GM19397 (cell line): ENCODE data around the gene SHANK1.

Experiments used
- ATAC-seq: cut with Tn5 transposase; IDR thresholded peaks from one replicate; pipeline ENCODE4 v1.9.1; 2021; ENCODE audit warnings: mild to moderate bottlenecking, moderate library complexity; ENCODE audit not compliant: unreplicated experiment

The SHANK1 gene

GRCh38 chr19:50693064-50693975 lies 26.3 kb downstream of the SHANK1 start:
- no peak for ATAC-seq

GRCh38 chr19:50690439-50690838 lies 29.2 kb downstream of the SHANK1 start:
- no peak for ATAC-seq

GRCh38 chr19:50688766-50689165 lies 30.8 kb downstream of the SHANK1 start:
- no peak for ATAC-seq

- no peak for ATAC-seq
These were observed 33.1 kb downstream of the SHANK1 start for GRCh38 chr19:50686310-50687032.

GRCh38 chr19:50679177-50680125 lies 40.2 kb downstream of the SHANK1 start:
- peak; percentile 78 for ATAC-seq

GRCh38 chr19:50678323-50678722 lies 41.3 kb downstream of the SHANK1 start:
- ATAC-seq: no peak

- no peak for ATAC-seq
These were observed 42.0 kb downstream of the SHANK1 start for GRCh38 chr19:50677636-50678035.

- ATAC-seq: no peak
These were observed 42.9 kb downstream of the SHANK1 start for GRCh38 chr19:50676625-50677197.

GRCh38 chr19:50673118-50673517 lies 46.5 kb downstream of the SHANK1 start:
- ATAC-seq: no peak

GRCh38 chr19:50670102-50670380 lies 49.6 kb downstream of the SHANK1 start:
- ATAC-seq: no peak

- no peak for ATAC-seq
These were observed 50.1 kb downstream of the SHANK1 start for GRCh38 chr19:50669302-50670101.

- ATAC-seq: no peak
These were observed 50.7 kb downstream of the SHANK1 start for GRCh38 chr19:50668879-50669278.

- no peak for ATAC-seq
These were observed 51.2 kb downstream of the SHANK1 start for GRCh38 chr19:50668416-50668815.

- no peak for ATAC-seq
These were observed 51.8 kb downstream of the SHANK1 start for GRCh38 chr19:50667759-50668231.

- no peak for ATAC-seq
These were observed 52.3 kb downstream of the SHANK1 start for GRCh38 chr19:50667177-50667758.

GRCh38 chr19:50666346-50667176 lies 53.0 kb downstream of the SHANK1 start:
- no peak for ATAC-seq

GRCh38 chr19:50664204-50664603 lies 55.4 kb downstream of the SHANK1 start:
- ATAC-seq: no peak

- ATAC-seq: no peak
These were observed 56.2 kb downstream of the SHANK1 start for GRCh38 chr19:50663482-50663790.
